GM12891 (cell line): Measurements from ENCODE around the gene KIAA0825.

Experiments used
- PAX5 ChIP-seq: IDR thresholded peaks from 2 replicates; pipeline ENCODE4 v1.6.1; 2011; ENCODE audit warnings: low read length, moderate library complexity, mild to moderate bottlenecking; ENCODE audit not compliant: insufficient read depth, severe bottlenecking
- POLR2A ChIP-seq: IDR thresholded peaks from 2 replicates; pipeline ENCODE4 v1.6.1; 2011; ENCODE audit warnings: low read depth, low read length, control low read depth
- POLR2AphosphoS5 ChIP-seq: IDR thresholded peaks from 2 replicates; pipeline ENCODE4 v1.6.1; 2011; ENCODE audit warnings: low read depth, low read length, control low read depth
- POU2F2 ChIP-seq: IDR thresholded peaks from 2 replicates; pipeline ENCODE4 v1.6.1; 2011; ENCODE audit warnings: low read depth, mild to moderate bottlenecking, control low read depth, low read length, moderate library complexity
- SPI1 ChIP-seq: IDR thresholded peaks from 2 replicates; pipeline ENCODE4 v1.6.1; 2011; ENCODE audit warnings: low read depth, low read length, control low read depth
- TAF1 ChIP-seq: IDR thresholded peaks from 2 replicates; pipeline ENCODE4 v1.6.1; 2011; ENCODE audit warnings: low read depth, low read length, control low read depth

DNA sequence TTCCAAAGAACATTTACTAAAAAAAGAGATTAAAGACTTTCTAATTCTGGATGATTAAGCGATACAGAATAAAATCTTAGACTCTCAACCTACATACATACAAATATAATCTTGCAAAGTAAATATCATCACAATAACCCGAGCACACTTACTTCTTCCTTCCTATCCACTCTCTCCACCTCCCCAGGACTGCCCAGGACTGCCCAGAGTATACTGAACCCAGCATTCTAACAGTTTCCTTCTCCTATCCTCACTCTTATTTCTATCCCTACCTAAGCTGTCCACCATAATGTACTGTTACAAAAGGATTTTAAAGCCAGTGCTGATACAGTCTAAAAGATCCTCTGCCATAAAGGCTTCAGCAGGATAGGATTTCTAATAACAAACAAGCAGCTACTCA lies 463.7 kb downstream of the KIAA0825 start:
- TF ChIP-seq POLR2A = no peak
- TF ChIP-seq POLR2AphosphoS5 = no peak
- TF ChIP-seq TAF1 = no peak
- TF ChIP-seq SPI1 = no peak
- no peak for TF ChIP-seq POU2F2
- no peak for TF ChIP-seq PAX5
